GM19193 (cell line): Measurements from ENCODE around the gene CFAP90.

ENCODE experiments used
- POLR2A ChIP-seq: IDR thresholded peaks from 4 replicates; pipeline ENCODE4 v1.6.1; 2011; ENCODE audit not compliant: insufficient read depth, insufficient read length; ENCODE audit errors: extremely low read depth

CFAP90 gene

DNA sequence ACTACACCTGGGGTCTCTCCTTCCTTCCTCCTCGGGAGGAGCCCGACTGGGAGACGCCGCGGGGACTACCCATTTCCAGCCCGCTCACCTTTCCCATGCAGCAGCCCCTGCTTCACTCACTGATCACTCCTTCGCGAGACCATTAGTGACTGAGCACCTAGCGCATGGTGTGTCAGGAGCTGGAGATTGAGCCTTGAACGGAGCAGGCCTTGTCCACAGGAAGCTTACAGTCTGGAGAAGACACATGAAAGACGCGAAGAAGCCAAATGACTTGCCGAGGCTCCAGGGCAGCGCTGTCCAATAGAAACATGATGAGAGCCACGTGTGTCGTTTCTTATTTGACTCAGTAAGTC is 283 bp upstream of the CFAP90 start:
- TF ChIP-seq POLR2A = no peak

DNA sequence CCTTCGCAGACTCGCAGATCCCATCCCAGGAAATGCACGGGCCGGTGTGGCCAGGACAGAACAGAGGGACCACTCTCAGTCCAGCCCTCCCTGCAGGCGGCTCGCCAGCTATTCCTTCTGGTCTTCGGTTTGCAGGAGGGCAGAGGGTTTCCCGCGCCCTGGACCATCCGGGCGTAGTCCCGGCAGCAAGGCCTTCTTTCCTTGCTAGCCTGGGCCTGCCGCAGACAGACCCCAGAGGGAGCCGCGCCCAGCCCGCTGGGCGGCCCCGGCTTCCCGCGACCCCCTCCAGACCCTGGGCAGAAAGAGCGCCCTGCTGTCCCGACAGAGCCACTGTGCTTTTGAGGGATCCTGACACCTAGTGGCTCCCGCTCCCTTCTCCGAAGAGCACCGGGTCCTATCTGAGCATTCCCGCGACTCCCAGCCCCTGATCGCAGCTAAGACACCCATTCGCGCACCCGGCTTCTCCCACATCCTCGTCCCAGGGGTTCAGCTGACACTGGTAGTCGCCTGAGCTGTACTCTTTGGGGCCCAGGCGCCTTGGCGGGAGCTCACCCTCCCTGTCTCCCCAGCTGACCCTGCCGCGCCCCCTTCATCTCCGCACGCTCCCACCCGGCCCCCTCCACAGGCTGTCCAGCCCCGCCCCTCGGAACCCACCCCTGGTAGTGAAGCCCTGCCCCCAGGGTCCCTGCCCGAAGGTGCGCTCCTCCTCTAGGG is 1.1 kb downstream of the CFAP90 start:
- TF ChIP-seq POLR2A = no peak

DNA sequence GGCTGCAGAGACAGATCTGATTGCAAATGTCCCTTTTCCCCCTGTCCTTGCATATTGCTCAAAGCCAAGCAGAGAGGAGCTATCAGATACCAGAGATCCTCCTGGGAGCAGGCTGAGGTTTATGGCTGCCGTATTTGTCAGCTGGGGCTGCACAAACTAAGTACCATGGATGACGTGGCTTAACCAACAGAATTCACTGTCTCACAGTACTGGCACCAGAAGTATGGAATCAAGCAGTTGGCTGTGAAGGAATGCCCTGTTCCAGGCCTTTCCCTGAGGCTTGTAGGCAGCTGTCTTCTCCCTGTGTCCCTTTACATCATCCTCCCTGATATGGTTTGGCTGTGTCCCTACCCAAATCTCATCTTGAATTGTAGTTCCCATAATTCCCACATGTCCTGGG is 2.6 kb downstream of the CFAP90 start:
- no peak for TF ChIP-seq POLR2A

DNA sequence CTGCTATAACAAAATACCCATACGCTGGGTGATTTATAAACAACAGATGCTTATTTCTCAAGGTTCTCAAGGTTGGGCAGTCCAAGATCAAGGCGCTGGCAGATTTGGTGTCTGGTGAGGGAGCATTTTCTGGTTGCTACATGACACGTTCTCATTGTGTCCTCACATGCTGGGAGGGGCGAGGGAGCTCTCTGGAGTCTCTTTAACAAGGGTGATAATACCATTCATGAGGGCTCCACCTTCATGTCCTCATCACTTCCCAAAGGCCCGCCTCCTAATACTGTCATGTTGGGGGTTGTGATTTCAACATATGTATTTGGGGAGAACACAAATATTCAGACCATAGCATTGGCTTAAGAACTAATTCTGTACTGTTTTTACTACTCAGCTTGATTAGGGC is 4.6 kb downstream of the CFAP90 start:
- TF ChIP-seq POLR2A = no peak

DNA sequence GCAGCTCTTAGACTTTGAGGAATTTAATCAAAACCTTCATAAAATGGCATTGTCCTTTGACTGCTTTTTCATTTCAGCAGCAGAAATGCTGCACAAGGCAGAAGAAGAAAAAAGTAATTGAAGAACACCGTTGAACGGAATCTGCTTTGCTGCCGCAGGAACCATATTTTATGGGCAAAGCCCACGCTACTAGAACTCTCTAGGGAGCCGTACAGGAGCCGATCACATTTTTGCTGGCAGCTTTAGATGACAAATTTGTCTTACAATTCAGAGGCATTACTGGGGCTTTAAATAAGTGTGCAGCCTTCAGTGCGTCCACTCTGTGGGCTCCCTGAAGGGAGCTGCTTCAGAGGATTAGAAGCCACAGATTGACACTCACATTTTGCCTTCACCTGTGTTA is 5.4 kb downstream of the CFAP90 start:
- TF ChIP-seq POLR2A = no peak

DNA sequence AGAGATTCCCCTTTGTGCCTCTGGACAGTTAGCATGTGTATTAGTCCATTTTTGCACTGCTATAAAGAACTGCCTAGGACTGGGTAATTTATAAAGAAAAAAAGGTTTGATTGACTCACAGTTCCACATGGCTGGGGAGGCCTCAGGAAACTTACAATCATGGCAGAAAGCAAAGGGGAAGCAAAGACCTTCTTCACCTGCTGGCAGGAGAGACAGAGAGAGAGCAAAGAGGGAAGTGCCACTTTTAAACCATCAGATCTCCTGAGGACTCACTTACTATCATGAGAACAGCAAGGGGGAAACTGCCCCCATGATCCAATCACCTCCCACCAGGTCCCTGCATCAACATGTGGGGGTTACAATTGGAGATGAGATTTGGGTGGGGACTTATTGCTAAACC is 6.0 kb downstream of the CFAP90 start:
- no peak for TF ChIP-seq POLR2A

DNA sequence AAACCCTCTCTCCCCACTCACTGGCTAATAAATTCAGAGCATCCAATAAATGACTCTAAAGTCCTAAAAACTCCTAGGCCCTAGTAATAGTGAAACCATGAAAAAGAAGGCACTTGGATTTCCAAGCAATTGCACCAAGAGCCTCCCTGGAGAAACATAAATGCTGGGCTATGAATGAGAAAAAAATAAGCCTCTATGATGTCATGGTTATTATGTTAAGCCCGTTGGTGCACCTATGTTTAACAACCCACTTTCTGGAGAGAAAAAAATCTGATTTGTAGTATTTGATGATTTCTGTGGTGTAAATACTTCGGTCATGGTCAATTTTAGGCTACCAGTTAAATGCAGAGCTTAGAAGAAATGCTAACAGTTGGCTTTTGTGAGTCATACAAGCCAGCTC is 8.4 kb downstream of the CFAP90 start:
- TF ChIP-seq POLR2A = no peak

DNA sequence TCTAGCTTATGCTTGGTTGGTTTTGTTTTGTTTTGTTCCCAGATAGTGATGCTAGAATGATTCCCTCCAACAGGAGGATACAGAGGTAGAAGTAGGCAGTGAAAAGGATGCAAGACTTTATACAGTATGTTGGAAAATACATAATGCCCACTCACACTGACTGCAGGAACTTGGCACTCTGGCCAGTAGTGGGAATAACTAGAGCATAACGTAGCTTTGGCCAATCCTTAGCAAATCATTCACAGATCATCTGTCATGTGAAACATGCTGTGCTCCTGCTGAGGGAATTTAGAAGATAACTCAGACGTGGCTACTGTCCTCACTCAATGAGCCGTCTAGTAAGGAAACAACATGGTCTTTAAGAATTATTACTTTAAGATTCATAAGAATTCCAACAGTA is 13.5 kb downstream of the CFAP90 start:
- TF ChIP-seq POLR2A = no peak

DNA sequence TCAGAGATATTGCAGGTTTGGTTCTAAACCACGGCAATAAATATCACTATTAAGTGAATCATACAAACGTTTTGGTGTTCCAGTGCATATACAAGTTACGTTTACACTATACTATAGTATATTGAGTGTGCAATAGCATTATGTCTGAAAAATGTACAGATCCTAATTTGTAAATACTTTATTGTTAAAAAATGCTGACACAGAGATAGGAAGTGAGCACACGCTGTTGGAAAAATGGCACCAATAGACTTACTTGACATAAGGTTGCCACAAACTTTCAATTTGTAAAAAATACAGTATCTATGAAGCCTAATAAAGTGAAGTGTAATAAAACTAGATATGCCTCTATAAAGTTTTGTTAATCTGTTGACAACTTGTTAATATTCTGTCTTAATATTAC is 16.0 kb downstream of the CFAP90 start:
- no peak for TF ChIP-seq POLR2A

DNA sequence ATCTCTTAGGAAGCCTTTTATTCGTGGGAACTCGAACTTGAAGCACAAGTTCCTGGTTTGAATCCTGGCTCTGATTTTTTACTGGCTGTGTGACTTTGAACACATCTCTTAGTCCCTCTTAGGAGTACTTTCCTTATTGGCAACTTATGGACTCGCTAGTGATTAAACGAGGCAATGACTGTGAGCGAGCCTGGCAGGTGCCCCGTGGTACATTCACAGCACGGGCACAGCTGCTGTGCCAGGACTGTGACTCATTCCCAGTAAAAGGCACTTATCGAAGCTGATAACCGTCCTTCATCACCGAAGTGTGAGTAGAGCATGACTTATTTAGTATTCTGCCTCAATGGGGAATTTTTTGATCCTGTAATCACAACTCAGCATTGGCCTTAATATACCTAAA is 22.7 kb downstream of the CFAP90 start:
- no peak for TF ChIP-seq POLR2A

DNA sequence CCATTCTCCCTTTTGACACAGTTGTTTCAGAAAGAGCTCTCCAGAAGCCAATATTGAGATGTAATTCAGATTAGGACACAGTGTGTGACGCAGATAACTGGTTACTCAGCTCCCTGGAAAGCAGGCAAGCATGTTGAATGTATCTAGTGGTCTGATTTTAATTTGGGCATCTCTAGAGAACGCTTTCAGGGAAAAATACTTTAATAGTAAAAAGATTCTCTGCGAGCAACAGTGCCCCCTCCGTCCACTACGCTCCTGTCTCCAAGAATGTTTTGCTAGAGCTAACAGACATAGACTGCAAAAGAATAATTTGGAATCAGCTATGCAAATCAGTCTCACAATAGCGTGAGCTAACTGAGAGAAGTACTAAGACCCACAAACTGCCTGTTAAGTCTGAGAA is 23.3 kb downstream of the CFAP90 start:
- TF ChIP-seq POLR2A = no peak

DNA sequence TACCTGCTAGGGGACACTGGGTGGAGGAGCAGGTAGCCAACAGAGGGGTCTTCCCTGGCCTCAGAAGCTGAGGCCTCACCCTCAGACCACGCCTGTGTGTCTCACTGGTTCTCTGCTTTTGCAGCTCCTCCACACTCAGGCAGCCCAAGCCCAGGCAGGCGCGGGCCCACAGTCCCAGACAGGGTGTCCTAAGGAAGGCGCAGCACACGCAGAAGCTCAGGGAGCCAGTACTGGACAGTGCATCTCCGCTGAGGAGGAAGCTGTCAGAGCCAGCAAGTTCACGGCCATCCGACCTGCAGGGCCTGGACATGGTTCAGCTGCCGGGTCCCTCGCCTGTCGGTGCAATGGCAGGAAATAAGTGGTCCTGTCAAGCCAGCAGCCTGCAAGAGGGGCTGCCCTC is 25.3 kb downstream of the CFAP90 start:
- no peak for TF ChIP-seq POLR2A

DNA sequence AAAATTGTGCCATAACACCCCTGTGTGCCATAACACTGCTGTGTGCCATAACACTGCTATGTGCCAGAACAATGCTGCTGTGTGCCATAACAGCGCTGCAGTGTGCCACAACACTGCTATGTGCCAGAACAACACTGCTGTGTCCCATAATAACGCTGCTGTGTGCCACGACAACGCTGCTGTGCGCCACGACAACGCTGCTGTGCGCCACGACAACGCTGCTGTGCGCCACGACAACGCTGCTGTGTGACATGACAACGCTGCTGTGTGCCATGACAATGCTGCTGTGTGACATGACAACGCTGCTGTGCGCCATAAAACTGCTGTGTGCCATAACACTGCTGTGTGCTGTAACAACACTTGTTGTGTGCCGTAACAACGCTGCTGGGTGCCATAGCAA is 25.9 kb downstream of the CFAP90 start:
- no peak for TF ChIP-seq POLR2A

DNA sequence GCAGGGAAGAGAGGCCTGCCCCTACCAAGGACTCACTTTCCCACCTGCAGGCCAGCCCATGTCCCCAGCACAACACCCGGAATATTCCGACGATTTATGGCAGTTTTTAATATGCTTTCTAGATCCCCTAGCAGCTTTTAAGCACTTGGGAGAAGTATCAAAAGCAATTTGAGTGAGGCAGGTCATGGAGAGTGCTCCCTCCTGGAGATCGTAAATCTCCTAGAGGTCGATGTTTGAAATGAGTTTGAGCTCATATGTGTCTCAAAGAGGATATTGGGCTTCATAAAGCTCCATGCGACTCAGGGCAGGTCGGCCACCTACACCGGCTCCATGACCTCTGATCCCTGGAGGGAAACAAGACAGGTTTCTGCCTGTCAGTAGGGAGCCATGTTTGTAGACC is 27.3 kb downstream of the CFAP90 start:
- no peak for TF ChIP-seq POLR2A

DNA sequence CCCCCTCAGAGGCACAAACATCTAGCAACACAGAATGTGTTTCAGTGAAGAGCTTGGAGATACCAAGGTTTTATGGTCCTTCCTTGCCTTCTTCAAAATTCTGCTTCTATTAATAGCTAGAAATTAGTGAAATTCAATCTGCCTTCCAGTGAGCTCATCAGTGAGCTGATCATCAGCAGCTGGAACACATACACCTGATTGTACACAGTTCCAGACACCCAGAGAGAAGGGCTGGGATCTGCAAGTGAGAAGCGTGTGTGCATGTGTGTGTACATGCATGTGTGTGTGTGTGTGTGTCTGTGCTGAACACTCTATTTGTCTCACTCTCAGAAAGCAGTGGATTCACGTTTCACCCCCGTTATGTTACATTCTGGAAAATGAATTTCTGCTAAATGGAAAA is 28.5 kb downstream of the CFAP90 start:
- no peak for TF ChIP-seq POLR2A

DNA sequence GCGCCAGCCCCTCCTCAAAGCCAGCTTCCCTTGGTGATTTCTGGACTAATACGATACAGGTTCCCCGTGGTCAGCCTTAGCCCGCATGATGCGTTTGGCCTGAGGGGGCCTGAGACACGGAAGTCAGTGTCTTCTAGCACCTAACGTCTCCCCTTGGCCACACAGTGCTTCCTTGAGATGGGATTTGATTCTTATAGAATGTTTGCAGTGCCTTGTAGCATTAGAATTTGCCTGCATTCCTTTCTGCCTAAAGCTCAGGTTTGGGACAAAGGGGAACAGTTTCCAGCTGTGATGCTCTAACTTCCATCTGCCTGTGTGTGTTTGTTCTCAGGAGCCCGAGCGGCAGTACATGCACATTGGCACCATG is 34.4 kb downstream of the CFAP90 start:
- no peak for TF ChIP-seq POLR2A

DNA sequence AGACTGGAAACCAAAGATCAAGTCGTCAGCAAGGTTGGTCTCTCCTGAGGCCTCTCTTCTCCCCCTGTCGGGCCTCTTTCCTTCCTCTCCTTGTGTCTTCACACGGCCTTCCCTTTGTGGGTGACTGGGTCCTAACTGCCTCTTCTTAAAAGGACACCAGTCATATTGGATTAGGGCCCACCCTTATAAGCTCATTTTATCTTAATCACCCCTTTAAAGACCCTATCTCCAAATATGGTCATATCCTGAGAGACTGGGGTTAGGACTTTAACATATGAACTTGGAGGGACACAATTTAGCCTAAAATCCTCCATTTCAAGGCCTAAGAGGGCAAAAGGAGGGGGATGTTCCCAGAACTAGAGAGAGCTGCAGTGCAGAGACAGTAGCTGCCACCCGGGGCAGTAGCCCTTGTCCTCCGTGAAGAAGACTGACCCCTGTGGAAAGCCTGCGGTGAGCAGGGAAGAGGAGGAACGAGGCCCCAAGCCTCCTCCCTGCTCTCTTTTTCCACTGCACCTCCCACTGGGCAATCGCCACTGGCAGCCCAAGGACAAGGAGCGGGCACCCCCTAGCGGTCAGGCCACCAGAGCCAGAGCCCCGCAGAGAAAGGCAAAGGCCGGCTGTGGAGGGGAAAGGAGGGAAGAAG is 34.9 kb downstream of the CFAP90 start:
- no peak for TF ChIP-seq POLR2A
